NCI-H524 treated with DMSO at 0.1 percent for 48 hours (cell line): ENCODE data around the gene DOK3.

Experiments used
- DNase-seq: peaks from one replicate; lab custom pipeline; 2025; lab: John Stamatoyannopoulos, UW

DOK3 gene

DNA sequence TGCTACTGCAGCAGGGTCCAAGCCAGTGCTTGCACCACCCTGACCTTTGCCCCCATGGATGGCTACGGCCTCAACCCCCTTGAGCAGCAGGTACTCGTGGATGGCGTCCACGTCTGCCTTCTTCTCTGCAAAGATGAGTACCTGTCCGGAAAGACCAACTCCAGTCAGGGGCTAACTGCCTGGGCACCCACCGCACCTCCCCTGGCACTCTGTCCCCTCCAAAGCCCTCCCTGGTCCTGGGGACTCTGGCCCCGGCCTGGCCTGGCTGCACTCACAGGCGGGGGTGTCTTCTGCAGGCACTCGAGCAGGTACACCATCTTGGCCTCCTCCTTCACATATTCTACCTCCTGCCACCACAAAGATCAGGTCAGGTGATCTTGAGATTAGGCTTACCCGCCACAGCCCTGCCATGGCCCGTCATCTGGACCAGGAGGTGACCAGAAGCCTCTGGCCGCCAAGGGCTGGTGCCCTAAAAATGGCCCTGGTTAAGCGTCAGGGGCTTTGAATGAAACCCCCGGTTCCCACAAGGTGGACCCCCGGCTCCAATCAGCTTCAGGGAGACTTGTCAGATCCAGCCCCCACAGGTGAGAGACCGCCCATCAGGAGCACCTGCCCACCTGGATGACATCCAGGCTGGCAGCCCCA, 3.2 kb upstream of the DOK3 start:
- DNase-seq = no peak

DNA sequence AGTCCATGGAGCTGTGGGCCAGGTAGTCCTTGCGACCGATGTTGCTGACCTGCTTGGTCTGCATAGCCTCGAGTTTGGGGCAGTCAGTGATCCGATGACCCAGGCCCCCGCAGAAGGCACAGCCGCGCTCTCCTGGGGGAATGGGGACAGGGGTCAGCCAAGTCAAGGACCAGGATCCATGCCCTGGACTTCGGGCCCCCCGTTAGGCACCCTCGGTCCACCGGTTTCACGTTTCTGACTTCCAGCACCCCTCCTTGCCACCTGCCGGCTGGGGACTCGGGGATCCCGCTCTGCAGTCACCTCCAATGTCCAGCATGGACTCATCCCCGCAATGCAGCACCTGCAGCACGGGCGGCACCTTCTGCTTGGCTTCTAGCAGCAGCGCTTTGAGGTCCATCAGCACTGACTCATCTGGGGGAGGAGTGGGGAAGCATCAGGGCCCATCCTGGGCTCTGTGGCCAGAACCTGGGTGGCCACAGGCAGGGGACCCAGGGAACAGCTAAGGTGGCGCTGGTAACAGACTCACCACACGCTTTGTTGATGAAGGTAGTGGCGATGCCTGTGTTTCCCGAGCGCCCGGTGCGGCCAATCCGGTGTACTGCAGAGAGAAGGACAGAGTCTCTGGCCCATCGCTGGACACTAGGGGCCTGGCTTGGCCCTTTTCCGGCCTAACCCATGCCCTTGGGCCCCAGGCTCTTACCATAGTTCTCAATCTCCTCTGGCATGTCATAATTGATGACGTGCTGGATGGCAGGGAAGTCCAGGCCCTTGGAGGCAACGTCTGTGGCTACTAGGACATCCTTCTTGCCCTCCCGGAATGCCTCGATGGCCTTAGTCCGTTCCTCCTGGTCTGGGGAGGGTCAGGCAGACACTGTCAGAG, 2.4 kb upstream of the DOK3 start:
- no peak for DNase-seq

DNA sequence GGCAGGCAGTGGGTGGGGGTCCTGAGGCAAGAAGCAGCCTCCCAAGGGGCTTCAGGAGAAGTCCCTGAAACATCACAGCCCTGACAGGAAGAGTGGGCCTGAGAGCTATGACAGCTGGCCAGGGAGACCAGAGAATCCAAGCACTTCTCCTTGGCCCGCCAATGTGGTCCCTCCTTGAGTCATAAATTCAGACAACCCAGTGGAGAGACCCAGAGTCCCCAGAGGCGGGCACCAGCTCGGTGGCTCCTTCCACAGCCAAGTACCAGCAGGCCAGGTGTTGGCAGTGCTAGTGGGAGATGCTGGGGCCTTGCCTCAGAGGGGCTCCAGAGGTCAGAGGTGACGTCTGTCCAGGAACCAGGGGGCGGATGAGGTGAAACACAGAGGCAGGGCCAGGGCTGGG, 1.6 kb upstream of the DOK3 start:
- DNase-seq = no peak

DNA sequence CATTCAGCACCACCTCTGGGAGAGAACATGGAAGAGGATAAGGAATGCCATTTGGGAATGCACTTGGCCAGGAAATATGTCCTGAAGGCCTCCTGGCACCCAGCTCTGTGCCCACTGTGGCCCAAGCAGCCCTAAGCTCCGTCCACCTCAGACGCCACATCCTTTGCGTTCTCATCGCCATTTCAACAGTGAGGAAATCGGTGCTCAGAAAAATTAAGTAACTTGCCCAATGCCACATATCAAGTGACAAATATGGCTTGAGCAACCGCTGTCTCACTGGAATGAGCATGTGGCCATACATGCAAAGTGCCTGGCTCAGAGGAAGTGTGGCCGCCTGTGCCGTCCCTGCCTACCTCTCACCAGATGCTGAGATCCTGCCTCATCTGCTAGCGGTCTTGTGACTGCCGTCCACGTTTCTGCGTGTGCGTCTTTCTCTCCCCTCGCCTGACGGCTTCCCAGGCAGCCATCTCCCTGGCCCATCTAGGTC, 984 bp upstream of the DOK3 start:
- DNase-seq = no peak

DNA sequence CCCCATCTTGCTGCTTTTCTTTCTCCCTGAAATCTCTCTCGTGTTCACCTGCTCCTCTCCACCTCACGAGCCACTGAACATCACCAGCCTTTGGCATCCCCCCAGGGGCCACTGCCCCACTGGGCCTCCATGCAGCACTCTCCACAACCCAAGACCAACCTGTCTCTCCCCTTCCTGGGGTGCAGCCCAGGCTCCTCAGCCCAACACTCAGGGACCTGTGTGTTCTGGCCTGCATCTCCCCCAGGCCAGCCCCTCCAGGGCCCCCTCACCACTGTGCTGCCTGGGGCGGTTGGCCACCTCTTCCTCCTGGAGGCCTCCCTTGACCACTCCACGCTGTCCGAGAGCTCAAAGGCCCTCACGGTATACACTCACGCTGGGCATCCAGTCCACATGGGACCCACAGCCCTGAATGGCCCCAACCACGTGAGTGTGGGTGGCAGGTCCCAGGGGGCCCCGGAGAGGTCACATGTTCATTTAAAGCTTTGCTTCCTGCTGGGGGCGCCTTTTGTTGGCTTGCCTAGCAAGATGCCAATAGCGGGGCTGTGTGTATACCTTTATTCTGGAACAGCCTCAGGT, 453 bp upstream of the DOK3 start:
- no peak for DNase-seq

DNA sequence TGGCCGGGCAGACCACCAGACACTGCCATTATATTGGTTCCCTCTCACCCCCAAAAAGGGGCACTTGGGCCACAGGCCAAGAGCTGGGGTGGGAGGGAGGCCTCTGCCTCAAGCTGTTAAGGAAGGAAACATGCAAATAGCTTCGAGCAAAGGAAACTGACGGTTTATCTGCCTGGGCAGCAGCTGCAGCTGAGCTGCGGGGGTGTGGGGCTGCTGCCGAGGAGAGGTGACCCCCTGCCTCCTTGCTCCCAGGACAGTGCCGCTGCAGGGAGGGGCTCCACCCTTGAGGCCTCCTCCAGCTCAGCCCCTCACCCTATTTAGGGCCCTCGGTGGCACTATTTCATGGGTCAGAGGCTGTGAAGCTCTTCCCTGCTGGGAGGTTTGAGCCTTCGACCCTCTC, 789 bp downstream of the DOK3 start:
- DNase-seq = no peak

DNA sequence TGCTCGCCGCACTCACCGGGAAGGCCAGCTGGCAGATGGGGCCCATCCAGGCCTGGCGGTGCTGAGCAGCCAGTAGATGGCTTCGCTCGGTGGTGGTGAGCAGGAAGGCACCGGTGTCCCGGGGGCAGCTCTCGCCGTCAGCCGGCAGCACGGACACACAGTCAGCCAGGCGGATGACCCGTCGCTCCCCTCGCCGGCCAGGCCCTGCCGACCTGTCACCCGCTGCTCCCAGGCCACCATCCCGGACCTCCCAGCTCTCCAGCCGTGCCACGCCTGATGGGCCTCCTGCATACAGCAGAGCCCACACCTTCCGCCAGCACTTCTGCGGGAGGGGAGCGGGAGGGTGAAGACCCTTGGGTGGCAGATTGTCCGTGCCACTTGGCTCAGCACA, 1.4 kb downstream of the DOK3 start:
- no peak for DNase-seq

DNA sequence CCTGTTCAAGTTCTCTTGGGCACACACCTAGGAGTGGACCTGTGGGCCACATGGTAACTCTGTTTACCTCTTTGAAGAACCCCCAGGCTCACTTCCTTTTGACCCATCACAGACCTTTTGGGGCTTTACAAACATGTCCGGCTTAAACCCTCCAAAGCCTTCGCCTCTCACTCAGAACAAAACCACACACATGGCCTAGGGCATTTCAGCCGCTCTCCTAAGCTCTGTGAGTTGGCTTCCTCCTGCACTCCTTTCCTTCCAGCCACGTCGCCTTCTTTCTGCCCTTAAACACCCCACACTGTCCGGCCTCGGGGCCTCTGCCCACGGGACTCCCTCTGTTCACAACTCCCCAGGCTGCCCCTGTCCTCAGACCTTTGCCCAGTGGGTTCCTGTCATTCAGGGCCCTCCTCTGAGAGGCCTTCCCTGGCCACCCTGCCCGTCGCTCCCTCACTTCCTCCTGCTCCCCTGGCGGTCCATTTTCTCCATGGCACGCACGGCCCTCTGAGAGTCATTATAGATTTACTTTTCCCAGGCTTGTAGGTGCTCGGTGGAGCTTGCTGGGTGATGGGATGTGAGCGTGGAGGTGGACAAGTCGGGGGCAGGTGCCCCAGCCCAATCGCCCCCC, 1.9 kb downstream of the DOK3 start:
- no peak for DNase-seq

DNA sequence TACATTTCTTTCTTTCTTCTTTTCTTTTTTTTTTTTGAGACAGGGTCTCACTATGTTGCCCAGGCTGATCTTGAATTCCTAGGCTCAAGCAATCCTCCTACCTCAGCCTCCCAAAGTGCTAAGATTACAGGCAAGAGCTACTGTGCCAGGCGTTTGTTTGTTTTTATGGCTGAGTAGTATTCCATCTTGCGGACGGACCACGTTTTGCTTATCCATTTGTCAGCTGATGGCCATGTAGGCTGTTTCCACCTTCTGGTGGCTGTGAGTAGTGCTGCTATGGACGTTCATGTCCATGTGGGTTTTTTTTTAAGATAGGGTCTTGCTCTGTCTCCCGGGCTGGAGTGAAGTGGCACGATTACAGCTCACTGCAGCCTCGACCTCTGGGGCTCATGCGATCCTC, 2.5 kb downstream of the DOK3 start:
- DNase-seq = no peak

DNA sequence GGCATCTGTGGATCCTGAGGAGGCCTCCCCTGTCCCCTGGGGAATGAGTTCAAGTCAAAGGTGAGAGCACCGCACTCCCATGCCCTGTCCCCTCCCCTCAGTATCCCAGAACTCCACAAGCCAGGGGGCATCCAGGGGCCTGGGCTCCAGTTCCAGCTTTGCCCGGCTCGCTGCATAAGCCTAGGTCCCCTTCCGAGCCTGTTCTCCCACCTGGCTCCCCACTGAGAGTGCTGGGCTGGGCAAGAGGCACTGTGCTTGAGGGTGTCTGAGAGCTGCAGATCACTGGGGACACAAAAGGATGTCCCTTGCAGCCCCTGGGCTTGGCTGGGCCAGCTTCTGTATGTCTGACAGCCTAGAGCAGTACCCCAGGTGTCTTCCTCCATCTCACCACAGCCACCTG, 4.6 kb downstream of the DOK3 start:
- no peak for DNase-seq

DNA sequence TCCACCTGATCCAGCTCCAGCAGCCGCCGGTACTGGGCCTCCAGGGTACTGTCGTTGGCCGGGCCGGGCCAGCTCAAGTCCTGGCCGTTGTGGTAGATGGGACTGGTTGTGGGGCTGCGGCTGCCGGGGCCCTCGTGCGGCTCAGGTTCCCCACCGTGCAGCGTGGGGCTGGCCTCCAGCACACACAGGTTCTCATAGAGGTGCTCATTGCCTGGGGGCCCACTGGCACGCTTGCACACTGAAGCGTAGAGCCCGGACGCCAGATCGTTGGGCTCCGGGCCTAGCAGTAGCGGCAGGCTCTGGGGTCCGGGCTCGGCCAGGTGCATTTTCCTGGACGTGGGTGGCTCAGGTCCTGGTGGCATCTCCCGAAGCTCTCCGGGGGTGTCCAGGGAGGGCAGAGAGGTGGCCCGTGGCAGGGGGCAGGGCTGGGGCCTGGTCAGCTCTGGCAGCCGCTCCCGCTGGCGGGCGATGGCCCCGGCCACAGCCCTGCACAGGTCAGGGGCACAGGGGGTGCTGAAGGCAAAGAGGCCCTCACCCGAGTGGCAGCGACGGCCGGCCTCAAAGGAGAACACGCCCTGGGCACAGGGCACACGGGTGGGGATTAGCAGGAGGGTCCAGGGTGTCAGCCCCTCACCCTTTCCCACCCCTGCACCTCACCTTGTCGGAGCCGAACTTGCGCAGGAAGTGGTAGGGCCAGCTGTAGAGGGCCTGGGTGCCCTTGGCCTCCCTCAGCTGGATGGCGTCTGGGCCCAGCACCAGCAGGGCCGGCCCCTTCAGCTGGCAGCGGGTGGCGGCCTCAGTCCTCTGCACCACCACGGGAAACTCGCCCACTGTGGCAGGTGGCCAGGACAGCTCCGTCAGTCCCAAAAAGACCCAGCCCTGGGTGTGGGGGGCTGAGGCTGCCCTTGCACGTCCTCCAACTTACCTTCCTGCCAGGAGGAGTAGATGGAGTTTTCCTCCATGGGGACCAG, 5.3 kb downstream of the DOK3 start:
- no peak for DNase-seq

DNA sequence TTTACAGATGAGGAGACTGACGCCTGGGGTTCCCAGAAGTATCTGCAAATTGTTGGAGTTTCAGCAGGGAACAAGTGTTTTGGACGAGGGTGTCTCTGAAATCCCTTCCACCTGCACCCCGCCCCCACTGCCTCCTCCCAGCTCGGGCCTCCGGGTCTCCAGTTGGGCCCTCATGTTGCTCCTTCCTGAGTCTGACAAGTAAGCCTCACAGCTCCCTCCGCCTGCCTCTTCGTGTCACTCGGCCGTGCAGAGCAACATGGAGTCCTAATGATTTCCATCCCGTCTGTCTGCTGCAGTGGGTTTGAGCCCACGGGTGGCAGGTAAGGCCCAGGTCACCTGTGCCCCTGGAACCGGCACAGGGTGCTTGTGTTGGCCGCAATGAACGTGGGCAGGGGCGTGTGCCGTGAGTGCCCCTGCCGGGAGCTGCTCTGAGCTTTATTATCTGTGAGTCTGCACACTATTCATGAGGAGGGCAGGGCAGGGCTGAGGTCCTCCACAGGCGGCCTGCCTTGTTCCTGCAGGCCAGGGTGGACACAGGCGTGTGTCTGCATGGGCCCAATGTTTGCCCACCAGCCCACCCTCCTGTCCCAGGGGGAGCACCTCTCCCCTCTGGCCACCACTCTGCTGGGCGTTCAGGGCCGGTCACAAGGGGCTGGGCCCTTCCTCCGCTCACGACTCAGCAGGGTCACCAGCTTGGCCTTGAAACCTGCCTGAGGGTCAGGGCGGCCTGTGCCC, 6.1 kb downstream of the DOK3 start:
- DNase-seq = no peak

DNA sequence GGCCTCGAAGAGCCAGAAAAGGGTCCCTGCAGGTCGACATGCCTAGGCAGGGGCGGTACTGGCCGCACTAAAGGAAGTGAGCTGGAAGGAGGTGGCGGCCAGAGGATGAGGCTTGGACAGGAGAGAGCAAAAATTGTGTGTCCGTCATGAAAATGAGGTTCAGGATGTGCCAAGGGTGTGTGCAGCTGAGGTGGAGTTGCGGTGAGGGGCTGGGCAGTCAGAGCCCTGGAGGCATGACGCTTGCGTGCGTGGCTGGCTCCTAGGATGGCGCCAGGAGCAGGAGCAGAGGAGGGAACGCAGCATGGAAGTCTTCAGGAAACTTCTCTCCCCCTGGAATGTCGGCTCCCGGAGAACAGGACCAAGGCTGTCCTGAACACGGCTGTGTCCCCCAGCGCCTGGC, 6.7 kb downstream of the DOK3 start:
- no peak for DNase-seq

DNA sequence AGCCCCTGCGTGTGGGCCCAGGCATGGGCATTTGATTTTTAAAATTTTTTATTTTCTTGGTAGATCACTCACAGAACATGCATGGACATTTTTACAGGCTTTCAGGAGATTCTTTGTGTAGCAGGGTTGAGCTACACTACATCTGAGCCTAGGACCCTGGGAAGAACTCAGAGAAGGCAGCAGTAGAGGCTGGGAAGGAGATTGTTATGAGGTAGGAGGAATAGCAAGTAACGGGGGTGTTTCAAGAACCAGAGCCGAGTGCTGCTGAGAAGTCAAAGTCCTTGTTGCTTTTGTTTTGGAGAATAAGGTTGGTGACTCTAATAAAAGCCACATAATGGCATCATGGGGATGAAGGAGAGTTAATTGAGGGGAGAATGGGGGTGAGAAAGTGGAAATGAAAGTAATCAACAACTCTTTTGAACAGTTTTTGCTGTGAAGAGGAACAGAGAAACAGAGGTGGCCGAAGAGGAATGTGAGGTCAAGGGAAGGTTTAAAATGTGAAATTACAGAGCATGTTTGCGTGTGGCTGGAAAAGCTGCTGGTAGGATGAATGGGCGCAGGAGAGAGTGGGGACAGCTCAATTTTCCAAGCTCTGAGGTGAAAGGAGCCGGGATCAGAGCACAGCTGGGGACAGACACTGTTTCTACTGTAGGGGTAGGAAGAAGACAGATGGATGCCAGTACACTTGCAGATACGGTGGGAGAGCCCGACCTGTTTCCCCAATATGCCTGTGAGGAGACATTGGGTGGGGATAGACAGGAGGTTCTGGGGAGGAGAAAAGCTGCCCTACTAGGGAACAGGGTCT, 7.5 kb downstream of the DOK3 start:
- DNase-seq = no peak

DNA sequence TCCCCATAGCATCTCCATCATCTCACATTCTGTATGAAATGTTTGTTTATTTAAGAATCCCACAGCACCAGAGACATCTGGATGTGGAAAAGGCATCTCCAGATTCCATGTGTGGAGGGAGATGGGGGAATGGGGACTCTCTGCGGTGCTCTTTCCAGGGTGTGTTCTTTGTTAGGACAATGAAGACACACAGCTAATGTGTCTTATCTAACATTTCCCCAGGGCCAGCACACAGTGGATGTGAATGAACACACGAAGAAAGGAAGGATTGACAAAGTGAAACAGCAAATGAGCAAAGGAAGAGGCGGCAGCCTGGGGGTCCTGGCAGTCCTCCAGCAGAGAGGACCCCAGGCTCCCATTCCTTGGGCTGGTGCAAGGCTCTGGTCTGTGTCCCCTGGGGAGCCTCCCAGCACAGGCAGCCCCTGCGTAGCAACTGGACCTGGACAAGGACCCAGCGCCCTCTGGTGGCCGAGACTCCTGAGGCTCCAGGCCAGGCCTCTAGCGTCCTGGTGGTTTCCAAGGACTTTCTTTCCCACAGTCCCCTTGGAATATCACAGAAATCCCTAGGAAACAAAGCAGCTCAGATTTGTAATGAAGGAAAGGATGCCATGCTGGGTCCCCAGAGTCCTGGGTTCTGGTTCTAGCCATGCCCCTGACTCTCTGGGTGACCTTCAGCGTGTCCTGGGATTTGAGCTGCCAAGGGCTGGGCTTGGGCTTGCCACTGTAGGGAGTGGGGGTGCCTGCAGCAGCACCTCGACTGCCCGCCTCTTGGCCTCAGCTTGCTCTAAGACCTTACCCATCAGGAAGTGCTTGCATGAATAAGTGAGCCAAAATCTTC, 8.7 kb downstream of the DOK3 start:
- no peak for DNase-seq

DNA sequence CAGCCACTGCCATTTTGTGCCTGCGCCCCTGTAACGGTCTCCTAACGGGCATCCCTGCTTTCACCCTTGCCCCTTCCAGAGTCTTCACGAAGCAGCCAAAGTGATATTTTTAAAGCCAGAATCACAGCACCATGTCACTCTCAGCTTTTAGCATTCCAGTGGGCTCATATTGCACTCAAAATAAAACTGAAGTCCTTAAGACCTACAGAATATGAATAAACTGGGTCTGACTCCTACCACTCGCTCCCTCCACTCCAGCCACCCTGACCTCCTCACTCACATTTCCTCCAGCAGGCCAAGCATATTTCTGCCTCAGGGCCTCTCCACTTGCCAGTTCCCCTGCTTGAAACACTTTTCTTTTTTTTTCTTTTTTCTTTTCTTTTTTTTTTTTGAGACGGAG, 9.8 kb downstream of the DOK3 start:
- no peak for DNase-seq

DNA sequence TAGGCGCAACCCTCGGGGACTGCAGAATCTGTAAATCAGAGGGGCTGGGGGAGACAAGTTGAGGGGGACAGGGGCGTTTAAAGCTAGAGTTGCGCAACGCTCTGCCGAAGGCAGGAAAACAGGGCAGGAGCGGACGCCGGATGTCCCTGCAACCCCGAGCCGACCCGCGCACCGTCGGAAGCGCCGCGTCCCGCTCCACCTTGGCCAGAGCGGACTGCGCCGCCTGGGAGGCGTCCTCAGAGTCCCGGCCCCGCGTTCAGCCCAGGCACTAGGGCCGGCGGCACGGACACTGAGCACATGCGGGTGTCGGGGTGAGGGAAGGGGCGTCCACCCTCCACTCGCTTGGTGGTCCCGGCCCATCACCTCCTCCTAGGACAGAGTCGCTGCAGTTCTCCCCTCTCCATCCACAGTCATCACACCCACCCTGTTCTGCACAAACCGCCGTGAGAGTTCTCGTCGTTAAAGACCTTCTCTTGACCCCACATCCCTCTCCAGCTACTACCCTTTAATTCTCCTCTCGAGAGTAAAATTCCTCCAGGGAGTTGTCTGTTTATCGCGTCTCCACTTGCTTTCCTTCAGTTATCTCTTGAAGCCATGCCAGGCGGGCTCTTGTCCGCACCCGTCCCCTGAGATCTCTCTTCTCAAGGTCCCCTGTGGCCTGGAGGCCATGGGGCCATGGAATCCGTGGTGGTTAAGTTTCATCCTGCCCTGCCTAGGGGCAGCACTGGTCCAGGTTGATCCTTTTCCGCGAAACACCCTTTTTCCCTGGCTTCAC, 11.4 kb downstream of the DOK3 start:
- DNase-seq = no peak

DNA sequence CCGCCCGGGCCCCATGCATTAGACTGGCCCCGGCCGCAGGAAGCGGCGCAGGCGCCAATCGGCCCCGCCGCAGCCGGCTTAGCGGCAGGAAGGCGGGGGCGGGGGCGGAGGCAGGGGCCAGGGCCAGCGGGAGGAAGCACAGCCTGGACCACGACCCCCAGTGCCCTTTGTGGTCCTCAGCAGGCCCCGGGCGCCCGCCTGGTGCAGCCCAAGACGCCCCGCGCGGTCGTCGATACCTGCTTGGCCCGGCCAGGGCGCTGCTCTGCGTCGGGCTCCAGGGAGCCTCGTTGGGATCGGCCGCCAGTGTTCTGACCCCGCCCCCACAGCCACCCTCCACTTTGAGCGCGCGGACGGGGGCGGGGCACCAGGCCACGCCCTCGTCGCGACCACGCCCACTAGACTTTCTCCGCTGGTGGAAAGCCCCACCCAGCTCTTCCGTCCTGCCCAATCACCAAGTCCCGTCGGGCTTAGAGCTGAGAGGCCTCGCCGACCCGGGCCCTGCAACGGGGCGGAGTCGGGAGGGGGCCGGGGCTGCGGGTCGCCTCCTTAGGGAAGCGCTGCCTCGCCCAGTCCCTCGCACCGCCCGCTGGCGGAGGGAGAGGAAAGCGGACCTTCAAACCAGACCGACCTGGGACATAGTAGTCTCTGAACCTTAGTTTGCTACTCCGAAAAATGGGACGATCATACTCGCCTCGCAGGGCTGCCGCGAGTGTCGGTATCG, 12.2 kb downstream of the DOK3 start, which contains the start of gene PDLIM7:
Gene PDLIM7, minus strand, starts transcription at position 313 of the 721 bp plus-strand sequence. CDS start 1,092 bp downstream, outside the sequence.
- DNase-seq = peak; percentile 71
